Measurements from ENCODE around the gene MYO18B.

DNA sequence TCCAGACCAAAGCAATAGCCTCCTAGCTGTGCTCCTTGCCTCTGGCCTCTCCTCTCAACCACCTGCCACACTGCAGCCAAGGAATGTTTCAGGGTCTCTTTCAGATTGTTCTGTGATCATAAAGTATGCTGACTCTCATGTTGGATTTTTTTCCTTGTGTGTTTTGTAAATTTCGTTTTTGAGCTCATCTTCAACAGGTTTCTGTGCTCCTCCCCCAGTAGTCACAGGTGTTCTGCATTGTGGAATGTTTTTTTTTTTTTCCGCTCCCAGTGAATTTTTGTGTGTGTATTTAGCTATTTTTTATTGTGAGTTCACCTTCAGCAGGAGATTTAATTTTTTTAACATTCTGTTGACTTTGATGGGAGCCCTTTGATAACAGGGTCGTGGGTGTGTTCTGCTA lies 153.7 kb downstream of the MYO18B start:
- TF ChIP-seq, protein P1, sequence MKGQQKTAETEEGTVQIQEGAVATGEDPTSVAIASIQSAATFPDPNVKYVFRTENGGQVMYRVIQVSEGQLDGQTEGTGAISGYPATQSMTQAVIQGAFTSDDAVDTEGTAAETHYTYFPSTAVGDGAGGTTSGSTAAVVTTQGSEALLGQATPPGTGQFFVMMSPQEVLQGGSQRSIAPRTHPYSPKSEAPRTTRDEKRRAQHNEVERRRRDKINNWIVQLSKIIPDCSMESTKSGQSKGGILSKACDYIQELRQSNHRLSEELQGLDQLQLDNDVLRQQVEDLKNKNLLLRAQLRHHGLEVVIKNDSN (IDR thresholded peaks at IDR 0.05), result no peak
- TF ChIP-seq, protein P2, sequence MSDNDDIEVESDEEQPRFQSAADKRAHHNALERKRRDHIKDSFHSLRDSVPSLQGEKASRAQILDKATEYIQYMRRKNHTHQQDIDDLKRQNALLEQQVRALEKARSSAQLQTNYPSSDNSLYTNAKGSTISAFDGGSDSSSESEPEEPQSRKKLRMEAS (IDR thresholded peaks at IDR 0.05), result no peak
- TF ChIP-seq CEBPB (IDR thresholded peaks at IDR 0.05) (no peak), RAD21 (IDR thresholded peaks at IDR 0.05; ENCODE audit: low read depth) (no peak), YY1 (IDR thresholded peaks at IDR 0.05; ENCODE audit: low read depth) (no peak), TAF1 (IDR thresholded peaks at IDR 0.05; ENCODE audit: low read depth) (no peak), NFIC (IDR thresholded peaks at IDR 0.05) (no peak), ZBTB7A (IDR thresholded peaks at IDR 0.05; ENCODE audit: low read depth) (no peak), CREB1 (IDR thresholded peaks at IDR 0.05; ENCODE audit: low read depth) (no peak), EP300 (IDR thresholded peaks at IDR 0.05; ENCODE audit: borderline replicate concordance) (no peak)
- TF ChIP-seq, protein P3, sequence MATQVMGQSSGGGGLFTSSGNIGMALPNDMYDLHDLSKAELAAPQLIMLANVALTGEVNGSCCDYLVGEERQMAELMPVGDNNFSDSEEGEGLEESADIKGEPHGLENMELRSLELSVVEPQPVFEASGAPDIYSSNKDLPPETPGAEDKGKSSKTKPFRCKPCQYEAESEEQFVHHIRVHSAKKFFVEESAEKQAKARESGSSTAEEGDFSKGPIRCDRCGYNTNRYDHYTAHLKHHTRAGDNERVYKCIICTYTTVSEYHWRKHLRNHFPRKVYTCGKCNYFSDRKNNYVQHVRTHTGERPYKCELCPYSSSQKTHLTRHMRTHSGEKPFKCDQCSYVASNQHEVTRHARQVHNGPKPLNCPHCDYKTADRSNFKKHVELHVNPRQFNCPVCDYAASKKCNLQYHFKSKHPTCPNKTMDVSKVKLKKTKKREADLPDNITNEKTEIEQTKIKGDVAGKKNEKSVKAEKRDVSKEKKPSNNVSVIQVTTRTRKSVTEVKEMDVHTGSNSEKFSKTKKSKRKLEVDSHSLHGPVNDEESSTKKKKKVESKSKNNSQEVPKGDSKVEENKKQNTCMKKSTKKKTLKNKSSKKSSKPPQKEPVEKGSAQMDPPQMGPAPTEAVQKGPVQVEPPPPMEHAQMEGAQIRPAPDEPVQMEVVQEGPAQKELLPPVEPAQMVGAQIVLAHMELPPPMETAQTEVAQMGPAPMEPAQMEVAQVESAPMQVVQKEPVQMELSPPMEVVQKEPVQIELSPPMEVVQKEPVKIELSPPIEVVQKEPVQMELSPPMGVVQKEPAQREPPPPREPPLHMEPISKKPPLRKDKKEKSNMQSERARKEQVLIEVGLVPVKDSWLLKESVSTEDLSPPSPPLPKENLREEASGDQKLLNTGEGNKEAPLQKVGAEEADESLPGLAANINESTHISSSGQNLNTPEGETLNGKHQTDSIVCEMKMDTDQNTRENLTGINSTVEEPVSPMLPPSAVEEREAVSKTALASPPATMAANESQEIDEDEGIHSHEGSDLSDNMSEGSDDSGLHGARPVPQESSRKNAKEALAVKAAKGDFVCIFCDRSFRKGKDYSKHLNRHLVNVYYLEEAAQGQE (IDR thresholded peaks at IDR 0.05; ENCODE audit: low read depth), result no peak
